GM23338 (cell line): ENCODE results near the gene AIG1. TPM values are rescaled to one million over a fixed set of nuclear protein-coding genes. Genes with fewer than 3 reads are reported as not detected.

Experiments used
- ATAC-seq: fragments of 200-7000 bp; cut with Tn5 transposase; 3 replicates; pipeline ENCODE4 v1.9.1; 2020
- DNase-seq: peaks from one replicate; pipeline ENCODE4 v3.0.0-alpha.2; 2015; ENCODE audit warnings: low spot score
- H2AFZ ChIP-seq: fragments of 200-600 bp; sonication (generic); 2 replicates; pipeline ENCODE4 v1.8.0; 2016; ENCODE audit warnings: antibody characterized with exemption, mild to moderate bottlenecking, moderate library complexity
- H3F3A ChIP-seq: fragments of 200-600 bp; sonication (generic); replicated peaks from 2 replicates; pipeline ENCODE4 v1.8.0; 2017; ENCODE audit warnings: antibody characterized with exemption, mixed run types, low read depth
- H3K27ac ChIP-seq: fragments of 200-600 bp; sonication (generic); 2 replicates; pipeline ENCODE4 v1.6.1; 2016; ENCODE audit warnings: low read depth
- H3K27me3 ChIP-seq: fragments of 200-600 bp; sonication (generic); 2 replicates; pipeline ENCODE4 v1.8.0; 2016; ENCODE audit warnings: mild to moderate bottlenecking, mixed run types, moderate library complexity; ENCODE audit not compliant: insufficient read depth
- H3K36me3 ChIP-seq: fragments of 200-600 bp; sonication (generic); 2 replicates; pipeline ENCODE4 v1.8.0; 2016; ENCODE audit warnings: mild to moderate bottlenecking; ENCODE audit not compliant: insufficient read depth
- H3K4me1 ChIP-seq: fragments of 200-600 bp; sonication (generic); 2 replicates; pipeline ENCODE4 v1.8.0; 2016; ENCODE audit warnings: mild to moderate bottlenecking, moderate library complexity; ENCODE audit not compliant: insufficient read depth
- H3K4me2 ChIP-seq: fragments of 200-600 bp; sonication (generic); 2 replicates; pipeline ENCODE4 v1.7.1; 2017; ENCODE audit warnings: mixed run types
- H3K4me3 ChIP-seq: fragments of 200-600 bp; sonication (generic); 2 replicates; pipeline ENCODE4 v1.6.1; 2016; ENCODE audit warnings: mixed run types
- H3K79me2 ChIP-seq: fragments of 200-600 bp; sonication (generic); replicated peaks from 2 replicates; pipeline ENCODE4 v1.8.0; 2017; ENCODE audit warnings: mild to moderate bottlenecking; ENCODE audit not compliant: insufficient read depth
- H3K9me2 ChIP-seq: fragments of 200-600 bp; sonication (generic); 2 replicates; pipeline ENCODE4 v1.8.0; 2017; ENCODE audit not compliant: insufficient read depth
- H4K20me1 ChIP-seq: fragments of 200-600 bp; sonication (generic); replicated peaks from 2 replicates; pipeline ENCODE4 v1.8.0; 2017; ENCODE audit warnings: mild to moderate bottlenecking; ENCODE audit not compliant: insufficient read depth
- H3K27ac Mint-ChIP-seq: 2 replicates; pipeline ENCODE4 v1.8.0; 2020; ENCODE audit warnings: inconsistent platforms, mild to moderate bottlenecking, moderate library complexity, mixed read lengths
- H3K27me3 Mint-ChIP-seq: 3 replicates; pipeline ENCODE4 v1.8.0; 2022; ENCODE audit warnings: low read depth, mild to moderate bottlenecking, moderate library complexity, mixed read lengths, inconsistent platforms; ENCODE audit not compliant: insufficient read depth, poor library complexity
- H3K36me3 Mint-ChIP-seq: 3 replicates; pipeline ENCODE4 v1.8.0; 2021; ENCODE audit warnings: low read depth, mild to moderate bottlenecking, inconsistent platforms, moderate library complexity, mixed read lengths
- H3K4me1 Mint-ChIP-seq: 3 replicates; pipeline ENCODE4 v1.8.0; 2020; ENCODE audit warnings: mild to moderate bottlenecking, inconsistent platforms, mixed read lengths
- H3K4me3 Mint-ChIP-seq: 3 replicates; pipeline ENCODE4 v1.8.0; 2021; ENCODE audit warnings: moderate library complexity, mild to moderate bottlenecking, inconsistent platforms, mixed read lengths
- H3K9me3 Mint-ChIP-seq: 3 replicates; pipeline ENCODE4 v1.8.0; 2020; ENCODE audit warnings: moderate library complexity, mild to moderate bottlenecking, inconsistent platforms, mixed read lengths
- CREB1 ChIP-seq: fragments of 250-450 bp; sonication (Bioruptor Pico); IDR thresholded peaks from 2 replicates; pipeline ENCODE4 v1.5.0; 2020; ENCODE audit warnings: low read depth, mild to moderate bottlenecking, moderate library complexity
- NANOG ChIP-seq: IDR thresholded peaks from 2 replicates; pipeline ENCODE4 v1.6.1; 2016; ENCODE audit warnings: antibody characterized with exemption, borderline replicate concordance
- POLR2AphosphoS5 ChIP-seq: IDR thresholded peaks from 2 replicates; pipeline ENCODE4 v1.6.1; 2016; ENCODE audit warnings: antibody characterized with exemption, low read depth
- ZNF114 ChIP-seq: fragments of 250-450 bp; sonication (Bioruptor Pico); IDR thresholded peaks from 2 replicates; pipeline ENCODE4 v1.5.0; 2020; ENCODE audit warnings: mild to moderate bottlenecking, moderate library complexity
- ZNF331 ChIP-seq: fragments of 250-450 bp; sonication (Bioruptor Pico); IDR thresholded peaks from 2 replicates; pipeline ENCODE4 v1.5.0; 2020; ENCODE audit warnings: low read depth, mild to moderate bottlenecking, moderate library complexity
- polyA plus RNA-seq: library from polyadenylated mRNA; unstranded; fragments of >200 nt; fragmentation: Nextera tagmentation; extraction: Ambion mirVana; gene quantifications from 2 replicates; pipeline ENCODE4 v1.2.1, GENCODE V29; 2016
- total RNA-seq: library from RNA; depleted of rRNA; stranded (reverse); fragments of >200 nt; shearing (Covaris generic); gene quantifications from 2 replicates; pipeline ENCODE4 v1.2.3, GENCODE V29; 2014
- TF ChIP-seq, protein P1 (sequence below): fragments of 250-450 bp; sonication (Bioruptor Pico); IDR thresholded peaks from 2 replicates; pipeline ENCODE4 v1.5.0; 2020; ENCODE audit warnings: mild to moderate bottlenecking, moderate library complexity
- TF ChIP-seq, protein P2 (sequence below): IDR thresholded peaks from one replicate; pipeline ENCODE4 v1.6.1; 2018; ENCODE audit warnings: antibody characterized with exemption; ENCODE audit not compliant: unreplicated experiment

Gene AIG1
- total and polyA plus RNA-seq, 2 experiments from 2014 or later: 65.2 to 88.4 TPM

DNA sequence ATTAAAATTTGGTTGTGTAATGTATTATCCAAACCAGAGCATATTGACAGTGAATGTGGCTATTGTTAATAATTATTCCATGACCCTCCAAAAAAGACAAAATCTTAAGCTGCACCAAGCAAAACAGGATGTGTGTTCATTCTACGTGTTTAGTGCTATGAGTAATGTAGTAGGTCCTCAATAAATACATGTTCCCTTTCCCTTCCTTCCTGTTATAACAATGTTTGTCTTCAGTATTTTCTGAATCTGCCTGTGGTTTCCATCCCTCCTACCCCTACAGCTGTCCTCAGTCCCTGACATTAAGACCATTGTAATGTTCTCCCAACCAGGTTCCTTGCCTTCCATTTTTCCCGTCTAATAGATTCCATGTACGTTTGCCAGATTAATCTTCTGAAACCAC is 163.8 kb downstream of the AIG1 start (continued):
- TF ChIP-seq, protein P1, sequence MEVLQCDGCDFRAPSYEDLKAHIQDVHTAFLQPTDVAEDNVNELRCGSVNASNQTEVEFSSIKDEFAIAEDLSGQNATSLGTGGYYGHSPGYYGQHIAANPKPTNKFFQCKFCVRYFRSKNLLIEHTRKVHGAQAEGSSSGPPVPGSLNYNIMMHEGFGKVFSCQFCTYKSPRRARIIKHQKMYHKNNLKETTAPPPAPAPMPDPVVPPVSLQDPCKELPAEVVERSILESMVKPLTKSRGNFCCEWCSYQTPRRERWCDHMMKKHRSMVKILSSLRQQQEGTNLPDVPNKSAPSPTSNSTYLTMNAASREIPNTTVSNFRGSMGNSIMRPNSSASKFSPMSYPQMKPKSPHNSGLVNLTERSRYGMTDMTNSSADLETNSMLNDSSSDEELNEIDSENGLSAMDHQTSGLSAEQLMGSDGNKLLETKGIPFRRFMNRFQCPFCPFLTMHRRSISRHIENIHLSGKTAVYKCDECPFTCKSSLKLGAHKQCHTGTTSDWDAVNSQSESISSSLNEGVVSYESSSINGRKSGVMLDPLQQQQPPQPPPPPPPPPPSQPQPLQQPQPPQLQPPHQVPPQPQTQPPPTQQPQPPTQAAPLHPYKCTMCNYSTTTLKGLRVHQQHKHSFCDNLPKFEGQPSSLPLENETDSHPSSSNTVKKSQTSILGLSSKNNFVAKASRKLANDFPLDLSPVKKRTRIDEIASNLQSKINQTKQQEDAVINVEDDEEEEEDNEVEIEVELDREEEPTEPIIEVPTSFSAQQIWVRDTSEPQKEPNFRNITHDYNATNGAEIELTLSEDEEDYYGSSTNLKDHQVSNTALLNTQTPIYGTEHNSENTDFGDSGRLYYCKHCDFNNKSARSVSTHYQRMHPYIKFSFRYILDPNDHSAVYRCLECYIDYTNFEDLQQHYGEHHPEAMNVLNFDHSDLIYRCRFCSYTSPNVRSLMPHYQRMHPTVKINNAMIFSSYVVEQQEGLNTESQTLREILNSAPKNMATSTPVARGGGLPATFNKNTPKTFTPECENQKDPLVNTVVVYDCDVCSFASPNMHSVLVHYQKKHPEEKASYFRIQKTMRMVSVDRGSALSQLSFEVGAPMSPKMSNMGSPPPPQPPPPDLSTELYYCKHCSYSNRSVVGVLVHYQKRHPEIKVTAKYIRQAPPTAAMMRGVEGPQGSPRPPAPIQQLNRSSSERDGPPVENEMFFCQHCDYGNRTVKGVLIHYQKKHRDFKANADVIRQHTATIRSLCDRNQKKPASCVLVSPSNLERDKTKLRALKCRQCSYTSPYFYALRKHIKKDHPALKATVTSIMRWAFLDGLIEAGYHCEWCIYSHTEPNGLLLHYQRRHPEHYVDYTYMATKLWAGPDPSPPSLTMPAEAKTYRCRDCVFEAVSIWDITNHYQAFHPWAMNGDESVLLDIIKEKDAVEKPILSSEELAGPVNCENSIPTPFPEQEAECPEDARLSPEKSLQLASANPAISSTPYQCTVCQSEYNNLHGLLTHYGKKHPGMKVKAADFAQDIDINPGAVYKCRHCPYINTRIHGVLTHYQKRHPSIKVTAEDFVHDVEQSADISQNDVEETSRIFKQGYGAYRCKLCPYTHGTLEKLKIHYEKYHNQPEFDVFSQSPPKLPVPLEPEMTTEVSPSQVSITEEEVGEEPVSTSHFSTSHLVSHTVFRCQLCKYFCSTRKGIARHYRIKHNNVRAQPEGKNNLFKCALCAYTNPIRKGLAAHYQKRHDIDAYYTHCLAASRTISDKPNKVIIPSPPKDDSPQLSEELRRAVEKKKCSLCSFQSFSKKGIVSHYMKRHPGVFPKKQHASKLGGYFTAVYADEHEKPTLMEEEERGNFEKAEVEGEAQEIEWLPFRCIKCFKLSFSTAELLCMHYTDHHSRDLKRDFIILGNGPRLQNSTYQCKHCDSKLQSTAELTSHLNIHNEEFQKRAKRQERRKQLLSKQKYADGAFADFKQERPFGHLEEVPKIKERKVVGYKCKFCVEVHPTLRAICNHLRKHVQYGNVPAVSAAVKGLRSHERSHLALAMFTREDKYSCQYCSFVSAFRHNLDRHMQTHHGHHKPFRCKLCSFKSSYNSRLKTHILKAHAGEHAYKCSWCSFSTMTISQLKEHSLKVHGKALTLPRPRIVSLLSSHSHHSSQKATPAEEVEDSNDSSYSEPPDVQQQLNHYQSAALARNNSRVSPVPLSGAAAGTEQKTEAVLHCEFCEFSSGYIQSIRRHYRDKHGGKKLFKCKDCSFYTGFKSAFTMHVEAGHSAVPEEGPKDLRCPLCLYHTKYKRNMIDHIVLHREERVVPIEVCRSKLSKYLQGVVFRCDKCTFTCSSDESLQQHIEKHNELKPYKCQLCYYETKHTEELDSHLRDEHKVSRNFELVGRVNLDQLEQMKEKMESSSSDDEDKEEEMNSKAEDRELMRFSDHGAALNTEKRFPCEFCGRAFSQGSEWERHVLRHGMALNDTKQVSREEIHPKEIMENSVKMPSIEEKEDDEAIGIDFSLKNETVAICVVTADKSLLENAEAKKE (CRISPR knock-in tag): no peak
- TF ChIP-seq CREB1 (CRISPR knock-in tag) (no peak), ZNF114 (CRISPR knock-in tag) (no peak), NANOG (no peak), ZNF331 (no peak)

DNA sequence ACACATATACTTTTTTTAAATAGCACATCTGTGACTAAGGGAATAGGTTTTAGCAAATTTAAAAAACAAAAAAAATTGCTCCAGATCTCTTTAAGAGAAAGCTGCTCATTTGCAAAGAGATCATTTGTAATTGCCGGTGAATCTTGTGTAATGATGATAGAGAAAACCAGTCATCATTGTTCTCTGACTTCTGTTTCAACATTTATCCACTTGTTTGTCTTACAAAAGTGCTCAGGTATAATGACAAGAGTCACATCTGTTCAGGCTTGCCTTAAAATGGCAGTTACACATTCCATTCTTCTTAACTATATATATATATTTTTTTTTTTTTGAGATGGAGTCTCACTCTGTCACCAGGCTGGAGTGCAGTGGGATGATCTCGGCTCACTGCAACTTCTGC is 165.2 kb downstream of the AIG1 start:
- H3F3A ChIP-seq: no peaks in the 10 kb centered on the region
- no peak overlapping the region for H3K4me2 ChIP-seq
- H3K79me2 ChIP-seq: no peaks in the 10 kb centered on the region
- peaks cover 15% of the 10 kb centered on the region for H3K4me1 Mint-ChIP-seq
- no peak overlapping the region for H3K27ac ChIP-seq
- no peaks in the 10 kb centered on the region for H3K36me3 Mint-ChIP-seq
- no peak overlapping the region for H3K27ac Mint-ChIP-seq
- no peaks in the 10 kb centered on the region for H3K9me3 Mint-ChIP-seq
- H3K4me3 Mint-ChIP-seq: no peak overlapping the region
- peaks cover 6% of the 10 kb centered on the region; the same call in 1 of the 2 replicates for H3K9me2 ChIP-seq
- no peak overlapping the region for H2AFZ ChIP-seq
- no peaks in the 10 kb centered on the region for H3K27me3 Mint-ChIP-seq
- no peaks in the 10 kb centered on the region for H4K20me1 ChIP-seq
- peaks cover 23% of the 10 kb centered on the region; the same call in 1 of the 2 replicates for H3K4me1 ChIP-seq
- no peak for ATAC-seq
- H3K27me3 ChIP-seq: no peaks in the 10 kb centered on the region
- H3K36me3 ChIP-seq: no peaks in the 10 kb centered on the region
- H3K4me3 ChIP-seq: no peak overlapping the region
- no peak for DNase-seq
- TF ChIP-seq ZNF114 (CRISPR knock-in tag): no peak
- TF ChIP-seq, protein P2, sequence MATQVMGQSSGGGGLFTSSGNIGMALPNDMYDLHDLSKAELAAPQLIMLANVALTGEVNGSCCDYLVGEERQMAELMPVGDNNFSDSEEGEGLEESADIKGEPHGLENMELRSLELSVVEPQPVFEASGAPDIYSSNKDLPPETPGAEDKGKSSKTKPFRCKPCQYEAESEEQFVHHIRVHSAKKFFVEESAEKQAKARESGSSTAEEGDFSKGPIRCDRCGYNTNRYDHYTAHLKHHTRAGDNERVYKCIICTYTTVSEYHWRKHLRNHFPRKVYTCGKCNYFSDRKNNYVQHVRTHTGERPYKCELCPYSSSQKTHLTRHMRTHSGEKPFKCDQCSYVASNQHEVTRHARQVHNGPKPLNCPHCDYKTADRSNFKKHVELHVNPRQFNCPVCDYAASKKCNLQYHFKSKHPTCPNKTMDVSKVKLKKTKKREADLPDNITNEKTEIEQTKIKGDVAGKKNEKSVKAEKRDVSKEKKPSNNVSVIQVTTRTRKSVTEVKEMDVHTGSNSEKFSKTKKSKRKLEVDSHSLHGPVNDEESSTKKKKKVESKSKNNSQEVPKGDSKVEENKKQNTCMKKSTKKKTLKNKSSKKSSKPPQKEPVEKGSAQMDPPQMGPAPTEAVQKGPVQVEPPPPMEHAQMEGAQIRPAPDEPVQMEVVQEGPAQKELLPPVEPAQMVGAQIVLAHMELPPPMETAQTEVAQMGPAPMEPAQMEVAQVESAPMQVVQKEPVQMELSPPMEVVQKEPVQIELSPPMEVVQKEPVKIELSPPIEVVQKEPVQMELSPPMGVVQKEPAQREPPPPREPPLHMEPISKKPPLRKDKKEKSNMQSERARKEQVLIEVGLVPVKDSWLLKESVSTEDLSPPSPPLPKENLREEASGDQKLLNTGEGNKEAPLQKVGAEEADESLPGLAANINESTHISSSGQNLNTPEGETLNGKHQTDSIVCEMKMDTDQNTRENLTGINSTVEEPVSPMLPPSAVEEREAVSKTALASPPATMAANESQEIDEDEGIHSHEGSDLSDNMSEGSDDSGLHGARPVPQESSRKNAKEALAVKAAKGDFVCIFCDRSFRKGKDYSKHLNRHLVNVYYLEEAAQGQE: no peak
- TF ChIP-seq, protein P1 (CRISPR knock-in tag): no peak
- no peak for TF ChIP-seq POLR2AphosphoS5
